GM18526 (cell line): ENCODE data around the gene RAP1A.

Experiments
- POLR2A ChIP-seq: IDR thresholded peaks from 3 replicates; pipeline ENCODE4 v1.6.1; 2011; ENCODE audit not compliant: insufficient read length; ENCODE audit errors: extremely low read depth

Gene RAP1A

GRCh38 chr1:111719135-111719534, 99.5 kb downstream of the RAP1A start:
- TF ChIP-seq POLR2A: no peak

DNA sequence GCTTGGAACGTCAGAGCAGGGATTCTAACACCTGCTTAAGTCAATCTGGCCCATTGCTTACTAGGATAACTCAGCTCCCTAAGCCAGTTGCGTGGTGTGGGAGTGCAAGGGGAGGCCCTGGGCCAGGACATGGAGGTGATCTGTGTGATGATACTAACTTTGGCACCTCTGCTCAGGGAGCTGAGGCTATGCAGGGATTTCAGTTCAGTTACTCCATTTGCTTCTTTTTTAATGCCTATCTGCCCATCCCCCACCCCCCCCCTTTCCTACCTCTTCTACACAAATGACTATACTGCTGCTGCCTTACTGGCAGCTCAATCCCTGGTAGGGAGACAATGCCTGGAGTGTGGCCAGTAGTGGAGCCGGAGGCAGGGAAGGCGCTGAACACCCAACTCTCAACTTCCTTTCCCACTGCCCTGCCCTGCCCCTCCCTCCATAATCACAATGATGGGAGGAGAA, 100.1 kb downstream of the RAP1A start:
- no peak for TF ChIP-seq POLR2A

- TF ChIP-seq POLR2A: no peak
These were observed 100.8 kb downstream of the RAP1A start for GRCh38 chr1:111720274-111720976.

- no peak for TF ChIP-seq POLR2A
These were observed 101.6 kb downstream of the RAP1A start for GRCh38 chr1:111720977-111721786.

GRCh38 chr1:111723091-111723806, 103.7 kb downstream of the RAP1A start:
- TF ChIP-seq POLR2A: no peak

DNA sequence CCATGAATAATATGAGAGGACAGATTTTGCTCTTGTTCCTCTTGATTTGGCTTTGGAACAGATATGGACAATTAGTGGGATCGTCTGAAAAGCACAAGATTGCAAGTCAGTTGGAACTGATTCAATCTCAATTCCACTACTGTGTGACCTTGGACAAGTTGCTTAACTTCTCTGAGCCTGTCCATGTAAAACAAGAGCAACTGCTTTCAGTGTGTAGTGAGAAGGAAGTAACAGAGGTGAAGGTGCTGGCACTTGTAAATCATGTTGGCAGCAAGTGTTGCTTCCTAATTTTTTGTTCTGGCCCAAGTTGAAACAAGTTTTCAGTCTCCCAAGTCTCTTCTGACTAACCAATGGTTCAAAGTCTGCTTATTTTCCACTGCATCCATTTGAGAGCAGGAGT, 104.3 kb downstream of the RAP1A start:
- no peak for TF ChIP-seq POLR2A

DNA sequence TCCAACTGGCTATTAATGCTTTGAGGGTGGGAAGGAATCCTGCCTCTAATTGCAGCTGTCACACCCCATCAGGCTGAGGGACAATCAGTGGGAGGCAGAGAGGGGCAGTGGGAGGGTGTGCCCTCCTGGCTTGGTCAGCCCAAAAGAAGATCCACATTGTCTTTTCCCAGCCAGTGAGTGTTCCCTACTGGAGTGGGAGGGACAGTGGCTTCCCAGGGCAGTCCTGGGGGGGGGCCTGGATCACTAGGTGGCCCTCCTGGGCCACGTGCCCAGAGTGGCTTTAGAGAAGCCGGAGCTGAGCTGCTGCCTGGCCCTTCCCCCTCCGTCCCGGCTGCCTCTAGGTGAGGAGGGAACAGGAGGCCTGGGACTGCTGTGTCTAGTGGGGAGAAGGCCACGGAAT, 105.6 kb downstream of the RAP1A start:
- no peak for TF ChIP-seq POLR2A

GRCh38 chr1:111727056-111727455, 107.5 kb downstream of the RAP1A start:
- TF ChIP-seq POLR2A: no peak

- no peak for TF ChIP-seq POLR2A
These were observed 109.8 kb downstream of the RAP1A start for GRCh38 chr1:111729271-111729921.

DNA sequence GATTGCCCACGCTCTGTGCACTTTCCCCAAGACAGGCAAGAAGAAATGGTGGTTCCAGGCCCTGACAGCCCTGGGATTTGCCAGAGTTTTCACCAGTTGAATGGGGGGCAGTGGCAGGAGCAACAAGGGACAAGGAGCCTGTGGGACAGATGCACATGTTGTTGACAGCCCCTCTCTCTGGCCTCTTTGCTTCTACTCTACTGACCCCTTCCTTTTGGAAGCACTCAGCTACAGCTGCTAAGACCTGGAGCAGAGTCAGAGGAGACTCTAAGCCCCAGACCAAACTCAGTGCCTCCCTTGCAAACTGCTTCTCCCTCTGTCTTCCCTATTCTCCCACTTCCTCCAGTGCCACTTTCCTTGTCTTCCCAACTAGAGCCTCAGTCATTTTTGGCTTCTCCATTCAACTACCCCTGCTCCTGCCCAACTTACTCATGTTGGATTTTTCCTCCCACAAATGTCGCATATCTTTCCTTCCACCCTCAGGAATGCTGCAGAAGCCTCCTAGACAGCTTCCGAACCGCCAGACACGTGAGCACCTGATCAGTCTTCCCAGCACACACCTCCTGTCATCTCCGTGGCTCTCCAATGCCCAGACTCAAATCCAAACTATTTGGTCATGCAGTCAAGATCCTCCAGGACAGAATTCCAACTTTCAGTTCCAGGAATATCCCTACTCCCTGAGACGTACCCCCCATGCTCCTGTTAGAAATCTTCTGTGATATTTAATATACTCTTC, 110.5 kb downstream of the RAP1A start:
- no peak for TF ChIP-seq POLR2A

DNA sequence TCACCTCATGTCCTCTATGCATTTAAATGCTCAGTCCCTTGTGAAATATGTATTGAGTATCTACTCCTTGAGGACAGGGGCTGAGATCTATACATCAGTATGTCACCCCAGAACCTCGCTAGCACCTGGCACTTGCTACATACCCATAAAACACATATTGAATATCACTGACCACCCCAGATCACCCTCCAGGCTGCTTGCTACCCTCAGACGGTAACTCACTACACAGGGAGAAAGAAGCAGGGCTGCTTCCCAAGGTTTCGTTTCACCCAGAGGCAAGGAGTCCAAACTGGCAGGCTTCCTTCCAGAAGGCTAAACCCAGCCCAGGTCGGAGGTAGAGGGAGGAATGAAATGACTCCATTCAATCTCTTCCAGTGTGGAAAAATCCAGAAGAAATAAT, 111.1 kb downstream of the RAP1A start:
- no peak for TF ChIP-seq POLR2A

DNA sequence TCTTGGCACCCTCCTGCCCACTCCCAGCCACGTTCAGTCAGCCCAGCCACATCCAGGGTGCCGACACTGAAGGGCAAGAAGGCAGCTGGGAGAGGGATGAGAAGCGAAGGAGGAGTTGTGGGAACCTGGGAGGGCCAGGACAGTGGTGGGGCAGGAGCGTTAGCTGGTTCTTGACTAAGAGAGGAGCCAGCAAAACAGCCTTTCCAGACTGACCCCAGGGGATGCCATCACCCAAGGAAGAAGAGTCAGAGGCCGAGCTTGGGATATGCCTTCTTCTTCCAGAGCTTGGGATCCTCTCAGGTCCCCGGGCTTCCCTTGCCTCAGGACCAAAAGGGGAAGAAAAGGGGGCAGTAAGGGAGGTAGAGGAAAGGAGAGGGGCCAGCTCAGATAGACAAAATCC, 112.4 kb downstream of the RAP1A start:
- no peak for TF ChIP-seq POLR2A

GRCh38 chr1:111732718-111733117, 113.1 kb downstream of the RAP1A start:
- no peak for TF ChIP-seq POLR2A

GRCh38 chr1:111733183-111733991, 113.8 kb downstream of the RAP1A start:
- TF ChIP-seq POLR2A: no peak
